HG02981 (cell line): ENCODE results near the gene FBLN5.
"Not testable (repeated sequence)": the region's sequence is repeated elsewhere in the genome, so short reads cannot be mapped to it uniquely, and the experiment has no call there.

ENCODE experiments used
- ATAC-seq: cut with Tn5 transposase; IDR thresholded peaks from one replicate; pipeline ENCODE4 v1.9.1; 2021; ENCODE audit warnings: mild to moderate bottlenecking, moderate library complexity; ENCODE audit not compliant: unreplicated experiment

The FBLN5 gene

DNA sequence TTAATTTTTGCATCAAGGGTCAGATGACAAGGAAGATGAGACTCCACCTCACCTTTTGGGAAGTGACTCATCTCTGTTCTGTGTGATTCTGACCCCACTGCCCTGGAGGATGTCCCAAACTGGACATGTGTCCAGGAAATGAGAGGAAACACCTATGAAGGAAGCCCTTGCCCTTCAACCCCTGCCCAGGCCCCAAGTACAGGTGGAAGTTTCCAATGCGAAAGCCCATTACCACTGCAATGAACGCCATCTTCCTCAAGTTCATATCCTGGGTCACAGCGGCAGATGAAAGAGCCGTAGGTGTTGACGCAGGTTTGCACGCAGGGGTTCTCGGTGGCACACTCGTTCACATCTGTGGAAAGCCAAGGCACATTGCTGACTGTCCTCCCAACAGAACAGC, 60.5 kb downstream of the FBLN5 start:
- no peak for ATAC-seq

DNA sequence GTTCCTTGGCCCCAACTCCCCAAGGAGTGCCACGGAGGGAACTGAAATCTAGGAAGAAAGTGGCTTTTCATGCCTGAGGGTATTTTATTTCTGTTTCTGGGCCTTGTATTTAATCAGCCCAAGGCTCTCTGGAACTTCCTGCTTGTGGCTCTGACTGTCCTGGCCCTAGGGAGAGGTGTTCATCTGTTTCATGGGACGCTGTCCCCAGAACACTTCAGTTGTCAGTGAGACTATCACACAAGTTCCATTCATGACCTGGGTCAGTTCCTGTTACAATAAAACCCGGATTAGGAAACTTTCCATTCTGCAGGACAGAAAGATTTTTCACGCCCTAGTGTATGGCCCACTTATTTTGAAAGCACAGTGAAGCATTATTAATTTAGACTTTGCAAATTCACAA, 61.7 kb downstream of the FBLN5 start:
- no peak for ATAC-seq

DNA sequence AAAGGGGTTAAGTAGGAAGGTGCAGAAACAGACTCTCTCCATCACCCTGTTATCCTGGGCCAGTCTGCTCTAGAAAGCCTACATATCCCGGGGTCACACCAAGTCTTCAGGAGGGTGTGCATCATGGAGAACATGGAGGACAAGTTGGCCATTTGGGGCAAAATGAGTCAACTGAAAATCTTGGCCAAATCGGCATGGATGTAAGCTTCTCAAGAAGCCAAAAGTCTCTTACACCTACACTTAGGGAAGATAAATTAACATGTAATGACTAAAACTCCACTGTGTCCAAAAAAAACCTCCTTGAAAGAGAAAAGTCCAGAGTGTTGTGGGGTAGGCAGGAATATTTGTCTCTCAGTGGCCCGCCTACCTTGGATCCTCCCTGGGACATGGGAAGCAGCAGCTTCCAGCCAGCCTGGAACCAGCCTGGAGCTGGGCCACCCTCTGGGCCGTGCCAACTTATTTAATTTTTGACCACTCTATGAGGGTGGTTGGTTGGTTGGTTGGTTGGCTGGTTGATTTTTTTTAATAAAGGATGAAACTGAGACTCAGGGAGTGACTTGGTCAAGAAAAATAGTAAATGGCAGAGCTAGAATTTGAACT, 62.3 kb downstream of the FBLN5 start:
- ATAC-seq = no peak

DNA sequence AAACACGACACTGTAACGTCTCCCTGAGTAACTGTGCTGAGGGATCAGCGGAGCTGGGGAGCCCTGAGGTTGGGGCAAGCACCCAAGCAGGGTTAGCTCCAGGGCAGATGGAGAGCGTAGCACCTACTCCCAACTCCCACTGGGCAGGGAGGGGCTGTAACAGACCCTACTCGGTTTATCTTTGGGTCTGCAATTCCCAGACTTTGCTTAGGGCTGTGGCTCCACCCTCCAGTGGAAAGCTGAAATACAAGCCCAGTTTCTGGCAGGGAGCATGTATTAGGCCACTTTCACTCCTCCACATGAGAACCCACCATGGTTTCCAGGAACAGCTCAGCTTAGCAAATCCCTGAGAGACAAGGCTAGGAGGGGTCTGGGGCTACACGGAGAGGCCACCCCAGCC, 62.8 kb downstream of the FBLN5 start:
- ATAC-seq = no peak

GRCh38 chr14:91883753-91884152, 63.7 kb downstream of the FBLN5 start:
- ATAC-seq = no peak

DNA sequence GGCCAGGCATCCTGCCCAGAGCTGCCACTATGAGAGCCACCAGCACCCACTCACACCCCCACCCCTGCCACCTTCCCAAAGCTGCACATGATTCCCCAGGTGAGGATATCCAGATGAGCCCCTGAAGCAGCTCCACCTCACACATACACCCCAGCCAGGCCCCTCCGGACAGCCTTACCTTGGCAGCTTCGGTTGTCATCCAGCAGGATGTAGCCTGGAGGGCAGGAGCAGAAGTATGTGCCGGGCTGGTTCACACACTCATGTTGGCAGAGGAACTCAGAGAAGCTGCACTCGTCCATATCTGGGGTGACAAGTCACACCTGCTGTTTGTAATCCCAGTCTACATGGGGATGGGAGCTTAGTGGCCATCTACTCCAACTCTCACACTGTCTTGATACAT, 64.7 kb downstream of the FBLN5 start:
- ATAC-seq = no peak

GRCh38 chr14:91882369-91882768, 65.1 kb downstream of the FBLN5 start:
- ATAC-seq = no peak

DNA sequence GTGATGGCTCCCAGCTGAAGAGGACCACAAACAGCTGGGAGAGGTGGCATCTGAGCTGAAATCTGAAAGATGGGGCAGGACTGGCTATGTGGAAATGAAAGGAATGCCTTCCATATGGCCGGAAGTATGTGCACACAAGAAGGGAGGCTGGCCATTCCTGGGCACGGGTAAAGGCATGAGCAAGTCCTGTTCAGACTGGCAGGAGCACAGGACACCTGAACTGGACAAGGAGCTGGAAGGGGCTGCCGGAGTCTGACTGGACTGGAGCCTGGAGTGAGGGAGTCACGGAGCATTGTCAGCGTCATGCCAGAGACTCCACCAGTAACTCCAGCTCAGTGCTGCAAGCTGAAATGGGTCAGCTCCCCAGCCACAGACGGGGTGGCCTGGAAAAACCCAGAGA, 68.3 kb downstream of the FBLN5 start:
- no peak for ATAC-seq

- no peak for ATAC-seq
Observed at GRCh38 chr14:91878274-91878673, 69.2 kb downstream of the FBLN5 start.

DNA sequence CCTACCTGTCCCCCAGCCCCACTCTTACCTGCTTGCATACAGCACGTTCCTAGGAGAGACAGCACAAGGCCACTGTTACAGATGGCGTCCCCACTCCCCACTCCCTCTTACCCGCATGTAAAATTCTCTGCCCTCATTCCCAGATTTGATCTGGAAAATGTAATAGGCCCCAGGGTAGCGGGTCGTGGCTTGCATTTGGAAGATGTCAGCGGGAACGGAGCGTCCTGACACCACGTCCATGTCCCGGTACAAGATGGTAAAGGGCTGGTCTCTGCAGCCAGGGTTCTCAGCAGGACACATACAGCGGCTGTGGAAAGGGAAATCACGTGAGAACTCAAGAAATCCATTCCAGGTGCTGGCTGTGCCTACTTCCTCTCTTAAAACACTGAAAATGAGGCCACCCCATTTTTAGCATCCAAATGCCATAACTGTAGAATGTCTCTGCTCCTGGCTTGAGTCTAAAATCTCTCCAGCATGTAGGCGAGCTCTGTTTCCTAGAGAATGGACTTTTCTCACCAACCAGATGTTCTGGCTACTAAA, 70.0 kb downstream of the FBLN5 start:
- no peak for ATAC-seq

DNA sequence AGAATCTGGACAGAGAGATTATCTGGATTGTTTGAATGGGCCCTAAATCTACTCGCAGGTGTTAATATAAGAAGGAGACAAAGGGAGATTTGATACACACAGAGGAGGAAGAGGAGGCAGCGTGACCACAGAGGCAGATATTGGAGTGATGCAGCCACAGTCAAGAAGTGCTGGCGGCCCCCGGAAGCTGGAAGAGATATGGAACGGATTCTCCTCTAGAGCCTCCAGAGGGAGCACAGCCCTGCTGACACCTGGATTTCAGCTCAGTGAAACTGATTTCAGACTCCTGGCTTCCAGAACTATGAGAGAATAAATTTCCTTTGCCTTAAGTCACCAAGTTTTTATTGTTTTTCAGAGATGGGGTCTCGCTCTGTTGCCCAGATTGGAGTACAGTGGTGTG, 71.0 kb downstream of the FBLN5 start:
- ATAC-seq = no peak

DNA sequence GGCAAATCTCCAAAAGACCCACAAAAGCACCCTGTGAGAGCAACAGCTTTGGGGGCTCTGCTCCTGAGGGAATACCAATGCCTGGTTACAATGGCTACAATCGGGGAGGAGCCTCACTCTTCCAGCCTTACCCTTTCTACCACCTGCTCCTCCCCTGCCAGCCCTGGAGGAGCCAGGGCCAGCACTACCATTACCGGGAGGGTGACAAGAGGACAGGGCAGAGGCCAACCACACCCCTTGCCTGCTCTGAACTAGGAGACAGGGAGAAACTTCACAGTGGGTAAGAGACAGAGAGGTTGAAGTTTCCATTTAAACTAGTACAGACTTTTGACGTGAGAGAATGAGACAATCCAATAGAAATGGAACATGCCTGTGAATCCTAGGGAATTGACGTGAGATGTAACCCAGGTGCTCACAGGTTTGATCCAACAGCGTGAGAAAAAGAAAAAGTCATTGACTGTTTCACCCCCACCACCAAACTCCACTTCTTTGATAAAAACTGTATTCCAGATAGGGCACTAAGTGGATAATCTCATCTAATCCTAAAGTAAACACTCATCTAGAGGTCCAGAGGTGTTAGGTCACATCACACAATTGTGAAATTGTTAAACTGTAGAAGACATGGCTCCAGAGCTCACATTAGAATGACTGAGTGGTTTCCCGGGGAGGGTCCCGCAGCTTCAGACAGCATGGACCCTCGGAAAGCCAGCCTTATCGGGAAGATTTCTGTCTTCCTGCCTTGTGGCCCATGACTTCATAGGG, 71.8 kb downstream of the FBLN5 start:
- no peak for ATAC-seq

DNA sequence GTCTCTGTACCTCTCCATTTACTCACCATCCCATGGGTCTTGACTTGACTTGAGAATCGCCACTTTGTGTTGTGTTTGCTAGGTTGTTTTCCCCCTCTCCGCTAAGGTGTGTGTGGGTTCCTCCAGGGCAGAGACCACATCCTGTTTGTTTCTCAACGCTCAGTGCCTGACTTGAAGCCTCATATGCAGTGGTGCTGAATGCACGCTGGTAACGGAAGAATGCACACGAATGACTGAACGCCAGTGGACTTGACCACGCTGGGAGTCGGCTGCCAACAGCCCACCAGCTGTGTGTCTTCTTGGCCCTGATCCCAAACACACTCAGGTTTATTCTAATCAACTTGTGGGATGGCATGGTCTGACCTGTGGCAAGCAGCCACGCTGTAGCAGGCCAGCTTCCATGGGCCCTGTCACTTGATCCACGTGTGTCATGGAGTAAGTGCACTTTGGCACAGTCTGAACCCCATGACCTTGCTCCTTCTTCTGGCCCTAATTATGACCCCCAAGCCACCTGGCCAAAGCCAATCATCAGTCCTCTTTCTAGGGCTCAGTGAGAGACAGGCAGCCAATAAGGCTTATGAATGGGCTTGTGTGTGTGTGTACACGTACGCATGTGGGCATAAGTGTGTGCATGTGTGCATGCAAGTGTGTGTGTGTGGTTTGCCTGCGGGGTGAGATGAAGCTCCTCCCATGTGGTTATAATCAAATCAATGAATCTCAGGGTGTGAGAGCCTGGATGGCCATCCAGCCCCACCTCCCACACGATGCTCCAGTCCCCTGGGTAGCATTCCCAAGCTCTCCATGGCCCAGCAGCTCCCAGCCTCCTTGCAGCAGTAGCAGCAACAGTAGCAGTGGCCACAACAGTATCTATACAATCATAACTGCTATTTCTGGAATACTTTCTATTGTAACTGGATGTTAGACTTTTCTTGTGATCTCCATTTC, 73.8 kb downstream of the FBLN5 start:
- peak; percentile 69 for ATAC-seq

GRCh38 chr14:91872517-91873470, 74.7 kb downstream of the FBLN5 start:
- ATAC-seq = peak; percentile 20

DNA sequence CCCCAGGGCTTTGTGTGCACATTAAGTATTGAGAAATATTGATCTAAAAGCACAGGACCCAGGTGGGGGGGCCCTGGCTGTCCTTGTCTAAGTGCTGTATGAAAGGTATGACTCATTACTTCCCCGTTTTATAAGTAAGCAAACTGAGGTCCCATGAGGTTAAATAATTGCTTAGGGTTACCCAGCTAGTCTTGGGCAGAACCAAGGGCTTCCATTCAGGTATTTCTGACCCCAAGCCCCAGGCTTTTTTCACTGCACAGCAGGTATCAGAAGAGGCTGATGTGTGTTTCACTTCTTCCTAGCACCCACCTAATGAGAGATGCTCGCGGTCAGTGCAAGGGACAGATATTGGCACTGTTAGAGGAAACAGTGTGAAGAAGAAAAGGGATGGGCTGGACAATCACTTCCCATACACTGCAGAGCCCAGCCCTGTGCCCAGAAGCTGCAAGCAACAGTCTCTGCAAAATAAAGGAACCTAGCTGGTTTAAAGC, 75.4 kb downstream of the FBLN5 start:
- ATAC-seq = peak; percentile 40

DNA sequence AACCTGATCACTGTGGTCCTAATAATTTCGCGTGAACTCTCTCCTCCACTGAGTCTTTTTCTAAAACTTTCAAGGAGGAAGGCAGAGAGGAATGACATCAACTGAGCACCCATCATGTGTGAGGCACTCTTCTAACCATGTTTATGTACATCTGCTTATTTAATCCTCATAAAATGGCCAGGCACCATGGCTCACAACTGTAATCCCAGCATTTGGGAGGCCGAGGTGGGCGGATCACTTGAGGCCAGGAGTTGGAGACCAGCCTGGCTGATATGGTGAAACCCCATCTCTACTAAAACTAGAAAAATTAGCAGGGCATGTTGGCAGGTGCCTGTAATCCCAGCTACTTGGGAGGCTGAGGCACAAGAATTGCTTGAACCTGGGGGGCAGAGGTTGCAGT, 76.1 kb downstream of the FBLN5 start:
- ATAC-seq = not testable (repeated sequence)

DNA sequence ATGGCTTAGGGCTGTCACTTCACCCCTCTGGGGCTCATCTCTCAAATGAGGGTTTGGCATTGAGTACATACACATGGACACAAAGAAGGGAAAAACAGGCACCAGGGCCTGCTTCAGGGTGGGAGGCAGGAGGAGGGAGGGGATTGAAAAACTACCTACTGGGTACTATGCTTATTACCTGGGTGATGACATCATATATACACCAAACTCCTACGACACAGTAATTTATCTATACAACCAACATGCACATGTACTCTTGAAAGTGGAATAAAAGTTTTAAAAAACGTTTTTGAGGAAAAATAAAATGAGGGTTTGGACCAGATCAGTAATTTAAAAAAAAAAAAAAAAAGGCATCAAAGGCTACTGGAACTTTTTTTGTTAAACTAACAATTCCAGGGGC, 76.6 kb downstream of the FBLN5 start:
- no peak for ATAC-seq

DNA sequence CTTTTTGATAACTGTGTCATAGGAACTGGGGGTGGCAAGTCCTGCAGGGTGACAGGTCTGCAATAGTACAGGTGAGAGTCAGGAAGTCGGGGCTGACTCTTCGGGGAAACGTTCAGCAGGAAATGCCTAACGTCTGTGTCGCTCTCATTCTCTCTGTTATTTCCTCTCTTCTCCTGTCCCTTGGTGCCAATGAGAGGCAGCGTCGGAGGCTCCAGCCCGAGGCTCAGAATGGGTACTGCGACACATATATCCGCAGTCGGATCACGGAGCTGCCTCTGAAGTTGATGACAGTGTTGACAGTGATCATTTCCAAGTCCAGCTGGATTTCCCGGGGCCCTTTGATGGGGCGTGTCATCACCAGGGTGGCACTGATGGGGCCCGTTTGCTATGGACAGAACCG, 77.5 kb downstream of the FBLN5 start:
- ATAC-seq = no peak

DNA sequence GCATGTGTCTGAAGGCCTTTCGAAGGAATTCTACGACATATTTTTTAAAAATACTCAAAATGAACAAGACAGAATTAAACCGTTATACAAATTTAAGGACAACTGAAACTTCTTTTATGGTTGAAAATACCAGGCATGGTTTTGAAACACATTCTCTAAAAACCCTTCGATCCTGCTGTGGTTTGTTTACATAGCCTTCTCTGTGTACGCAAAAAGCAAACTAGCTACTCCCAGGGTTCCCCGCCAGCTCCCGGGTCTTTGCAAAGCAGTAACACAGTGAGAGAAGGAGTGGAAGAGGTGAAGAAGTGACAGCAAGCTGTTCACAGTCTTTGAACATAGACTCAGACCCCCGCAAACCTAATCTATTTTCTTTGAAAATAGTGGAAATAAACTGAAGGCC, 77.9 kb downstream of the FBLN5 start:
- no peak for ATAC-seq

GRCh38 chr14:91867316-91867988, 80.0 kb downstream of the FBLN5 start, which contains the start of gene TC2N:
Gene TC2N, minus strand, starts transcription at chr14:91867536. Its CDS starts 53,767 bp downstream, at chr14:91813769.
- peak; percentile 47 for ATAC-seq
